GM19240 (cell line): Measurements from ENCODE around the gene BICC1.

Source experiments
- DNase-seq: peaks from one replicate; pipeline ENCODE4 v3.0.0; 2011; ENCODE audit warnings: low spot score; ENCODE audit not compliant: insufficient read length

Gene BICC1

GRCh38 chr10:58512491-58513187 is at the start of gene BICC1:
Gene BICC1 (plus strand): TSS chr10:58512872. CDS start chr10:58513144, 272 bp downstream.
- no peak for DNase-seq

- no peak for DNase-seq
Observed at GRCh38 chr10:58464956-58465355, 47.7 kb upstream of the BICC1 start.

- no peak for DNase-seq
Observed at GRCh38 chr10:58465629-58466028, 47.0 kb upstream of the BICC1 start.

- no peak for DNase-seq
Observed at GRCh38 chr10:58467931-58468635, 44.6 kb upstream of the BICC1 start.

- DNase-seq, result no peak
Observed at GRCh38 chr10:58473976-58474375, 38.7 kb upstream of the BICC1 start.

GRCh38 chr10:58475322-58476277 is 37.1 kb upstream of the BICC1 start:
- no peak for DNase-seq

- no peak for DNase-seq
Observed at GRCh38 chr10:58477122-58477521, 35.5 kb upstream of the BICC1 start.

- DNase-seq, result no peak
Observed at GRCh38 chr10:58477902-58478301, 34.8 kb upstream of the BICC1 start.

GRCh38 chr10:58479045-58479444 is 33.6 kb upstream of the BICC1 start:
- DNase-seq, result no peak

- no peak for DNase-seq
Observed at GRCh38 chr10:58480321-58480720, 32.4 kb upstream of the BICC1 start.

GRCh38 chr10:58481569-58482109 is 31.0 kb upstream of the BICC1 start:
- no peak for DNase-seq

- DNase-seq, result no peak
Observed at GRCh38 chr10:58486821-58487220, 25.9 kb upstream of the BICC1 start.

GRCh38 chr10:58488921-58489320 is 23.8 kb upstream of the BICC1 start:
- DNase-seq, result no peak

GRCh38 chr10:58502956-58503355 is 9.7 kb upstream of the BICC1 start:
- no peak for DNase-seq

- no peak for DNase-seq
Observed at GRCh38 chr10:58508316-58508715, 4.4 kb upstream of the BICC1 start.

- no peak for DNase-seq
Observed at GRCh38 chr10:58511765-58512490, 744 bp upstream of the BICC1 start.

GRCh38 chr10:58513188-58514110 is 777 bp downstream of the BICC1 start:
- DNase-seq, result no peak

GRCh38 chr10:58514111-58514770 is 1.6 kb downstream of the BICC1 start:
- DNase-seq, result no peak

GRCh38 chr10:58515291-58515941 is 2.7 kb downstream of the BICC1 start:
- no peak for DNase-seq
